Kidney tubule cell (primary cell): ENCODE data around the gene CTDP1.
"Not testable (repeated sequence)": the region's sequence is repeated elsewhere in the genome, so short reads cannot be mapped to it uniquely, and the experiment has no call there.

Experiments
- DNase-seq: peaks from one replicate; pipeline ENCODE4 v3.0.0-alpha.2; 2018; ENCODE audit warnings: low spot score

Gene CTDP1

GRCh38 chr18:79725486-79725885, 45.9 kb downstream of the CTDP1 start:
- no peak for DNase-seq

DNA sequence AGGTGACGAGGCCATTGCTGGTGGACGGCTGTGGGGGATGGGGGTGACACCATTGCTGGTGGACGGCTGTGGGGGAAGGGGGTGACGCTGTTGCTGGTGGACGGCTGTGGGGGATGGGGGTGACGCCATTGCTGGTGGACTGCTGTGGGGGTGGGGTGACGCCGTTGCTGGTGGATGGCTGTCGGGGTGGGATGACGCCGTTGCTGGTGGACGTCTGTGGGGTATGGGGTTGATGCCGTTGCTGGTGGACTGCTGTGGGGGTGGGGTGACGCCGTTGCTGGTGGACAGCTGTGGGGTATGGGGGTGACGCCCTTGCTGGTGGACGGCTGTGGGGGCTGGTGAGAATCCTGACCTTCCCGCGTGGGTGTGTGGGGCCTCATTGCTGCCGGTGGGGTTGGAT, 47.1 kb downstream of the CTDP1 start:
- DNase-seq, result no peak

- DNase-seq, result no peak
Observed at GRCh38 chr18:79727211-79727610, 47.6 kb downstream of the CTDP1 start.

DNA sequence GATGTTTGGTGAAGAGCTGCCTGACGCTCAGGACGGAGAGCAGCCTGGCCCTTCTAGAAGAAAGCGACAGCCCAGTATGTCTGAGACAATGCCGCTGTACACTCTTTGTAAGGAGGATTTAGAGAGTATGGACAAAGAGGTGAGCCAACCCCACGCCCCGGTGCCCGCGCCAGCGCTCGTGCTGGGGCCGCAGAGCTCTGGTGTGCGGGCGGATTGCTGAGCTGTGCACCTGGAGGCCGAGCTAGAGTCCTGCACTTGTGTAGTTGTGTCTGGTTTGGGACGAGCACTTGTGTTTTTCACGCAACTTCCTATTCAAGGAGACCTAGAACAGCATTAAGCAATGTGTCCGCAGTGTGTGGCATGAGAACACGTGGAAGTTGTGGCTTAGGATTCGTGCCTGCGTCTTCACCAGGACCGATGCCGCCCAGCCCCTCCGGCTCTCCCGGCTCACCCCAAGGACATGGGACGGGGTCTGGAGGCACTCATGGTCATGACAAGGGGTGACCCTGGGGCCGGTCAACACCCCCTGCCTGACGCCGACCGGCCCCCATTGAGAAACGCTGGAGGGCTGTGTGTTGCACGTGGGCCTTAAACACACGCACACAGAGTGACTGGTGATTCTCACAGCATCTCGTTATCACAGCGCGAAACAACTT, 49.5 kb downstream of the CTDP1 start:
- DNase-seq, result no peak

DNA sequence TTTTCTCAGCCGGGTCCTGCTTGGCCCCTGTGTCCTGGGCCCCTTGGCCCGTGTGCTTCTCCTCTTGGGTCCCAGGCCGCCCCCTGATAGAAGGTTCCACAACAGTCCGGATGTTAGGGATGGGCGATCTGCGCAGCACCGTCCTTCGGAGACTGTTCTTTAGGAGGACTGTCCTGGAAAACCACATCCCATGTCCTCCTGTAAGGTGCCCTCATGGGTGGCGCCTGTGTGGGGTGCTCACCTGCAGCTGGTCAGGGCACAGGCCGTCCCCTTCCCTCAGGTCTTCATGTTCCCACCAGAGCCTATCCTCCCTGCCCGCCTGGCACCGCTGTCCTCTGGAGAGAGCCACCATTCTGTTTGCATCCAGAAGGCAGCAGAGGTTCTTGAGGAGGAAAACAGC, 50.0 kb downstream of the CTDP1 start:
- DNase-seq, result no peak

GRCh38 chr18:79730804-79731203, 51.2 kb downstream of the CTDP1 start:
- no peak for DNase-seq

GRCh38 chr18:79731881-79732720, 52.5 kb downstream of the CTDP1 start:
- not testable (repeated sequence) for DNase-seq

DNA sequence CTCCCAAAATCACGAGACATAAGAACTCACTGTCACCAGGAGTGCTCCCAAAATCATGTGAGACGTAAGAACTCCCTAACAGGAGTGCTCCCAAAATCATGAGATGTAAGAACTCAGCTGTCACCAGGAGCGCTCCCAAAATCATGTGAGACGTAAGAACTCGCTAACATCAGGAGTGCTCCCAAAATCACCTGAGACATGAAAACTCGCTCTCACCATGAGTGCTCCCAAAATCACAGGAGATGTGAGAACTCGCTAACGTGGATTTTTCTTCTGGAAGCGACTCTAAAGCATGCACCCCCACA, 53.1 kb downstream of the CTDP1 start:
- no peak for DNase-seq

DNA sequence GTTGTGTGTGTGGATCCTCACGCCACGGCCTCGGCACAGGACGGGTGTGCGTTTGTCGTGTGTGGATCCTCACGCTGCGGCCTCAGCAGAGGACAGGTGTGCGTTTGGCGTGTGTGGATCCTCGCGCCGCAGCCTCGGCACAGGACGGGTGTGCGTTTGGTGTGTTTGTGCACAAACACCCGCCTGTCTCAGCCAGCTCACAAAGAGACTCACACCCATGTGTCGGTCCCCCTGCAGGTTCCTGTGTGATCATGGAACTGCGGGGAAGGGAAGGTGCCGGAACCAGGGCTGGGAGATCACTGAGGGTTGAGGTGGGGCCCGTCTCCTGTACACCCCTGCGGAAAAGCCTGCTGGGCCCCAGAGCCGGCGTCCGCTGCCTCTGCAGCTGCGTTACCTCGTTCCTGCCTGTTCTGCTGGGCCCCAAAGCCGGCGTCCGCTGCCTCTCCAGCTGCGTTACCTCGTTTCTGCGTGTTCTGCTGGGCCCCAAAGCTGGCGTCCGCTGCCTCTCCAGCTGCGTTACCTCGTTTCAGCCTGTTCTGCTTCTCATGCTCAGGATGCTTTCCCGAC, 53.6 kb downstream of the CTDP1 start:
- DNase-seq, result no peak

DNA sequence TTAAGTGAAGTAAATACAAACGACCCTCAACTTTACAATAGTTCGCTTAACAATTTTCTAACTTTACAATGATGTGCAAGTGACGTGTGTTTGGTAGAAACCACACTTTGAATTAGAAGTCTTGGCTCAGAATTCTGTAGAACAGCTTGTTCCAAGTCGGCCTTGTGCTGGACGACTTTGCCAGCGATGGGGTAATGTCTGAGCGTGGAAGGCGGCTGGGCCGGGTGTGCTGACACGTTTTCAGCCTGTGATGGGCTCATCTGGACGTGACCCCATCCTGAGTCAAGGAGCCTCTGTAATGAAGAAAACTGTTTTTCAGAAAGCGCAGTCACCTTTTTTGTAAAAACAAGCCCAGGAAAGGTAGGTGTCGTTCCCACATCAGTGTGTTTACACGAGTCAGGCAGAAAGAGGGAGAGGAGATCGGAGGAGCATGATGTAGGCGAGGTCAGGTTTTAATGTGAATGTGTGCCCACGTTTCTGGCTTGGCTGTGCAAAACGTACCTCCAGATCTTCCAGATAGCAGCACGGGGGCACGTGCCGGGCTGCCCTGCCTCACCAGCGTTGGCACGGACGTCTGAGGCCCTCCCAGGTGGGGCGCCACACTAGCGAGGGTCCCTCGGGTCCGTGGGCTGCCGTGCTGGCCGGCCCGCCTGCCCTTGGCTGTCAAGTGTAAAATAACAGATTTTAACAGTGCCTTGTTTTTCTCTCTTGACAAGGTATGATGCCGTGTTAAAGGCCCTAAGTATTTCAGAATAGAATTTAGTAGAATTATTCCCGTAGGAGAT, 54.6 kb downstream of the CTDP1 start:
- no peak for DNase-seq

DNA sequence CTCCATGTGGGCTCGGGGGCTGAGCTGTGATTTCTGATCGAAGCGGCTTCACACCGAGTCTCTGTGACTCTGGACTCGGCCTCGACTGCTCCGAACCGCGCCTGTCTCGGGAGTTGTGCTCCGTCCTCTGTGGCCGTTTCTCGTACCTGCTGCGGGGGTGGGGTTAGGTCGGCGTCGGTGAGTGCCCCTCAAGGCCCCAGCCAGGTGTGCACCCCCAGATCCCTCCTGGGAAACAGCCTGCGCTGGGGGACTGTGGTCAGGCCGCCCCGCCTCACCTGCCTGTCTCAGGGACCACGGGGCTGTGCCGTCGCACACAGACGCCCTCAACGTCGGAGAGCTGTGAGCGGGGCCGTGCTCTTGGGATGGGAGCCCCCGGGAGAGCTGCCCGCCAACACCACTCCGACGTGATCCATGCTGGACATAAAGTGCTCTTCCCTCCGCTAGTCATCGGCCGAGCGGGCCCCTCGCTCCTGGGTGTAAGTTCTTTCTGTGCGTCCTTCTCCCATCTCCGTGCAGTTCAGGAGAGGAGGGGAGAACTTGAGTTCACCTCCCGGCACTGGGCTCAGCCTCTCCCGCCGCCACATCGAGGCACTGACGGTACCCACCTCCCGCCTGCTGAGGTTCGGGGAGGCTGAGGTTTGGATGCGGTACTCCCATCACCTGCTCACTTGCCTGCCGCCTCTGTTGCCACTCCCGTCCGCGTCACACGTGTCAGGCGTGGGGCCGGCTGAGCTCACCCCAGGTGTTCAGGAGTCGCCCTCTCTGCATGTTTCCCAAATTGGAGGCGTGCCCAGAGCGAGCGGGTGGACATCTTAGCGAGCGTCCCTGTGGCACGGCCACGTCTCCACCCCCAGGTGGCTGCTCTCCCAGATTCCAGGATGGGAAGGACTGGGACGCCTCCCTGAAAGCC, 55.7 kb downstream of the CTDP1 start:
- DNase-seq, result no peak

- no peak for DNase-seq
Observed at GRCh38 chr18:79736230-79736629, 56.6 kb downstream of the CTDP1 start.

DNA sequence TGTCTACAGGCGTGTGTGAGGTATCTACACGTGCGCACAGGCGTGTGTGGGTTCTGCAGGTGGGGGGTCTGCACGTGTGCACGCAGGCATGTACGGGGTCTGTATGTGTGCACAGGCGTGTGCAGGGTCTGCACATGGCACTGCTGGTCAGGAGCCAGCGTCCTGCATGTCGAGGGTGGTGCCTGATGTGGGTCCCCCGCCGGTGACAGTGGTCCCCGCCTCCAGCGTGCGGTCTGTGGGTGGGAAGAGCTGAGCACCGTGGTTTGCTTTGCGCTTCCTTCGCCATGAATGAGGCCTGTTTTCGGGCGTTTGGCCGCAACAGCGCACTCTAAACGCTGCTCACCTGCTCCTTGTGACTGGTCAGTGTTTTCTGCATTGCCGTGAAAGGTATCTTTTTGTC, 57.2 kb downstream of the CTDP1 start:
- no peak for DNase-seq

DNA sequence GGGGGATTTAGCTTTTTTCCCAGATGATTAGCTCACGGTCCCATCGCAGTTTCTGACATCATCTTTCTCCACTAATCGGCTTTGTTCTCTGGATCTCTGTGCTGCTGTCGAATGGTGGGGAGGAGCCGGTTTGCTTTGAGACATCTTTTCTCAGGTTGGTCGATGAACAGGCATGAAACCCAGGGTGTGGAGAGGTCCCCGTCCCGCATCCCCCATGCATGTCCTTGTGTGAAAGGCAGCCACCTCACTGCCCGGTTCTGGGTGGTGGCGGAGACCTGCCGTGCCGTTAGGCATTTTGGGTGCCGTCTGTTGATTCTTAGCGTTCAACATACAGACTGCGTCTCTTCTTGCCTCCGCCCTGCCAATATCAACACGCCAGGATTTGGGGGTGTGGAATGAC, 57.8 kb downstream of the CTDP1 start:
- DNase-seq, result no peak

DNA sequence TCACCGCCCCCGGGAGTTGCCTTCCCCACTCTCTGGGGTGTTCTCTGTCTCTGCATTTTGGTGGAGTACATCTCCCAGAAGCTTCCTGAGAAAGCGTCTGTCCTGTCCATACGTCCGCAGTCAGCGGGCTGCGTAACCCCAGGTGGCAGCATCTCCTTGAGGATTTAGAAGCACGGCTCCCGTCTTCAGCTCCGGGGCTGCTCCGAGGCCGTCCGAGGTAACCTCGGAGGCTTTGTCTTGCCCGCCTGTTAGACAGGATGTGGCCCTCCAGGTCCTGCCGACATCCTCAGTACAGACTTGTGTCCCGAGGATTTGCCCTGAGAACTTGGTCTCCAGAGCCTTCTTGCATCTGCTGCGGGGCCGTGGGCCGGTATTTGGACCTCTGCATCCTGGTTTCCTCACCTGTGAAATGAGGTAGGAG, 58.4 kb downstream of the CTDP1 start:
- DNase-seq, result no peak

- DNase-seq, result no peak
Observed at GRCh38 chr18:79738581-79739439, 59.2 kb downstream of the CTDP1 start.

DNA sequence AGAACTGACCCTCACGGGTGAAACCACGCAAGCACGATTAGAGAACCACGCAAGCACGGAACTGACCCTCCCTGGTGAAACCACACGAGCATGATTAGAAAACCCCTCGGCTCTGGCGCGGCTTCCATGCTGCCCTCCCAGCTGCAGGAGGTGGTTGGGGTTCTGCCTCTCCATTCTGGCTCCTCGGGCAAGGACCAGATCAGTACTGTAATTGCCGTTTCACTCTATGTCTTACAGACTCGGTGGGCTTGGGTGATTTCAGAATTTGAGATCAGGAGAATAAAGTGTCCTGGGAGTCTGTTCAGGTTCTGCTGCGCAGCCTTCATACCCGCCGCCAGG, 59.8 kb downstream of the CTDP1 start:
- DNase-seq, result no peak

- DNase-seq, result not testable (repeated sequence)
Observed at GRCh38 chr18:79740047-79740446, 60.4 kb downstream of the CTDP1 start.

DNA sequence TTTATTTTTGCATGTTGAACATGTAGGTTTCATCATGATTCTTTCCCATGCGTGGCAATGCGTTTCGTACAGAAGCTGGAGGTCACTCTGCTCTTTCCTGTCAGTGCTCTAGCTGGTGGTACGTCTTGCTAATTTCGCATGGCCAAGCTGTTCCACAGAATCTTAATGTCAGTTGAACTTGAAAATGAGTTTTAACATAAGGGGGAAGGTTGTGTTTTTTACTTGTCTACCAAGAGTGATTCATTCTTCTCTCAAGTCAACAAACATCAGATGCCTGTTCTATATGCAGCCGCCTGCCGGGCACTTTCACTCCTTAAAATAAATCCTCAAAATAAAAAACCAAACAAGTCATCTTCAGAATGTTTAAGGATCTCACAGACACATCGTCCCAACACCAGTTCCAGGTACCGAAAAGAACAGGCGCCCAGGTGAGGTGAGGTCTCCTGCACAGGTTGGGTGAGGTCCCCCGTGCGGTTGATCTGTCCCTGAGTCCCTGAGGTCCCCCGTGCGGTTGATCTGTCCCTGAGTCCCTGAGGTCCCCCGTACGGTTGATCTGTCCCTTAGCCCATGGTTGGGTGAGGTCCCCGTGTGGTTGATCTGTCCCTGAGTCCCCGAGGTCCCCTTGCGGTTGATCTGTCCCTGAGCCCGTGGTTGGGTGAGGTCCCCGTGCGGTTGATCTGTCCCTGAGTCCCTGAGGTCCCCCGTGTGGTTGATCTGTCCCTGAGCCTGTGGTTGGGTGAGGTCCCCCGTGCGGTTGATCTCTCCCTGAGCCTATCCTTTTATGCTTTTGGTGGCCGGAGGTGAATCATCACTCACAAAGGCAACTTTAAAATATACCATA, 61.1 kb downstream of the CTDP1 start:
- no peak for DNase-seq

DNA sequence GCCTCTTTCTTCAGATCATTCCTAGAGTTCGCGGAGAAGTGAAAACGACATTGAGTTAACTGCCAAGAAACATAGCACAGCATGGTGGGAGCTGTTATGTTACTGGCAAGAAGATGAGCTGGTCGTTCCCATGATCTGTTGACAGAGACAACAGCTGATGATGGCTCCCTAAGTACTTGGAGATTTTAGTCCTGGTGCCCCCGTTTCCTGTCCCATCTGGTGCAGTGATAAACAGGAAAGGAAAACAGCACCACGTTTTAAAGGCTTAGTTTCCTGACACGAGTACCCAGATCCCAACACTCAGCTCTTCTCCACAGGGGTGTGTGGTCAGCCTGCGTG, 61.7 kb downstream of the CTDP1 start:
- no peak for DNase-seq
